Measurements from ENCODE around the gene CTR9.

The CTR9 gene

DNA sequence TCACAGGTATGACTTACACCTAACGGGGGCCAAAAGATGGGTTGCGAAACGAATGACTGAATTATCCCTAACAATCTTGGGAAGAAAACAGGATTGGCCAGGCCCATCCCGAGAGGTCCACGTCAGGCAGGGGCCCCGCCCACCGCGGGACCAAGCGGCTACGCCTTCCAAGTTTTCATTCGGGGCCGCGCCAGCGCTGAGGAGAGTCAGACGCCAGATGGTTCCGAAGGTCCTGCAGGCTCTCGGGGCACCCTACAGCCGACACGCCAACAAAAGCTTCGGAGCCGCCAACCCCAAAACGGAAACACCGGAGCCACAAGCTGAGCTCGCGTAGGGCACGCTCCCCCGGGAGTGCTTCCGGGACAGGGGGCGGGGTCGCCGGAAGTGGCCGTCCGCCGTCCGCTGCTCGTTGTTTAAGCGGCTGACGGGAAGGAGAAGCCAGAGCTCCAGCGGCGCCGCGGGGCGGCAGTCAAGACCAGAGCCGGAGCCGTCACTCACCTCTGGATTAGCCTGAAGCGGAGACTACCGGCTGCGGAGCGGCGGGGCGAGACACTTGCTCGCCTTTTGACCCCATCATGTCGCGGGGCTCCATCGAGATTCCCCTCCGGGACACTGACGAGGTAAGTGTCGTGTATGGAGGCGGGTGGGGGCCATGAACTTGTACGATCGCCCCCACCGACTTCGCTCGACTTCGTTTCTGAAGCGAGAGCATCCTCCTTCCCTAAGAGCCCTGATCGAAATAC lies at the start of gene CTR9:
CTR9 (plus strand) TSS at position 409 of the 743 bp plus-strand sequence; CDS start at position 576, 167 bp downstream.
- DNase-seq (ENCODE audit: low read depth in 3 of 3): peak; percentile 82 to 93 (median 83)

DNA sequence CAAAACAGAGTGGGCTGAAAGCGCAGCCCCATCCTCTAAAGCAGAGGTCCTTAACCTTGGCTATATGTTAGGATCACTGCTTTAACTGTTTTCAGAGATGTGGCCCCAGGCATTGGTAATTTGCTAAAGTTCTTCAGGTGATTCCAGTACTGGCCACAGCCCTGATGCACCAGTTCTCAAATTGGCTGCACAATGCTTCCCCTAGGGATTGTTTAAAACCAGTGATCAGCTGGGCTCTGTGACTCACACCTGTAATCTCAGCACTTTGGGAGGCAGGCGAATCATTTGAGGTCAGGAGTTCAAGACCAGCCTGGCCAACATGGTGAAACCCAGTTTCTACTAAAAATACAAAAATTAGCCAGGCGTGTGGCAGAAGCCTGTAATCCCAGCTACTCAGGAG lies 49.1 kb upstream of the CTR9 start:
- DNase-seq (ENCODE audit: low read depth in 3 of 3): no peak

DNA sequence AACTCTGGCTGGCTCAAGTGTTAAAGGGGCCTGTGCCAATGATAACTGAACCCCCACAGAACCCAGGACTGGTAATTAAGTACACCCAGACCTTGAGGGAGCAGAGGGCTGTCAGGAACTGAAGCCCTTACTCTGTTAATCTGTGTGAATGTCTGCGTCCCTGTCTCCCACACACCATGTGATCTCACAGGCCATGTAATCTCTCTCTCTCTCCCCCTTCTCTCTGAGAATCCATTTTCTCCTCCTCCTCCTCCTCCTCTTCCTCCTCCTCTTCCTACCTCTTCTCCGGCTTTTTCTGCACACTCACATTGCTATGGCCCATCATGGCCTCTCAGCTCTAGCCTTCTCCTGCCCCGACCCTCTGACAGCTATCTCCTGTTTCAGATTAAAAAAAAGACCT lies 42.9 kb upstream of the CTR9 start:
- no peak for DNase-seq (ENCODE audit: low read depth in 3 of 3)

DNA sequence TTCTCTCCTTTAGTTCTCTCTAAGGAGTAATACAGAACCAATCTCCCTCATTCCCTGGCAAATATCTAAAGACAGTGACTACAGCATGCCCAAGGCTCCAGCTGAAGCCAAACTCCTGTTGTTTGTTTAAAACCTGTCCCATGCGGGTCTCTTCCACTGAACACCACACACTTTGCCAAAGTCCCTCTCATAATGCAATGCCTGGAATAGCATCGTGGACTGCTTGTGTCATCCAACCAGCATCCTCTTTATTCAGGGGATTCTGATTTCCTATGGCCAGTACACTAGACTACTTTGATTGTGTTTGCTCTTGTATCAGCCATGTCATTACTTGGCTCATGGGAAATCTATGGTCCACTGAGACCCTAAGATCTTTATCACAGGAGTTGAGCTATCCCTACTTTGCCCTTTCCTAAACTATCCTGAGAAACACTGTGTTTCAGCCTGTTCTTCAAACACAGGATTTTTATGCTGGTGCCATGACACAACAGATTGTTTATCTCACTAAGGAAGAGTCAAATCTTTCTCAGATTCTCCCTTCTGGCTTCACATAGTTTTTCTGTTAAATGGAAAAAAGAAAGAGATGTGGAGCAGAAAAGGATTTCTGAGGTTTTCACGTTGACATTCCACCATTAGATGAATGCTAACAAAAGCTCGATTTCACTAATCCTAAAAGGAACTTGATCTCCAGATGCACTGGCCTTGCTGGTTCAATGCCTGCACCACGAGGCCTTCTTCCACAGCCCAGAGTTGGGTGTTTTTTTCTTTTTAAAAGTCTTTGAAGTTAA lies 41.6 kb upstream of the CTR9 start:
- no peak for DNase-seq (ENCODE audit: low read depth in 3 of 3)

DNA sequence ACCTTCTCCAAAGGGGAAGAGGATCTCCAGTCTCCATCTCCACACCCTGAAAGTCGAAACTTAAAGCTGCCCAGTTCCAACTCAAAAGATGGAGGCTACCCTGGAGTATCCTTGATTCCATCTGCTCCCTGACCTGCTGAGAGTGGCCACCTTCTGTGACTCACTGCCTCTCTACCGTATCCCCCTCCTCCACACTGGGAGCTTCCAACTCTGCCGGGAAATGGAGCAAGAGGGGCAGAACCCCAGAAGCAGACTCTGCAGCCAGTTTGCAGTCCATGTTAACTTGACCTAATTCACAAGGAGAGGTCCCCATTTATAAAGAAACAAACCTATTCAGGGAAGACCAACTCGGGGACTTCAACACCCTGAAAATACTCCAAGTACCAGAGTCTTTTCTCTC lies 35.5 kb upstream of the CTR9 start:
- DNase-seq (ENCODE audit: low read depth in 3 of 3): no peak

DNA sequence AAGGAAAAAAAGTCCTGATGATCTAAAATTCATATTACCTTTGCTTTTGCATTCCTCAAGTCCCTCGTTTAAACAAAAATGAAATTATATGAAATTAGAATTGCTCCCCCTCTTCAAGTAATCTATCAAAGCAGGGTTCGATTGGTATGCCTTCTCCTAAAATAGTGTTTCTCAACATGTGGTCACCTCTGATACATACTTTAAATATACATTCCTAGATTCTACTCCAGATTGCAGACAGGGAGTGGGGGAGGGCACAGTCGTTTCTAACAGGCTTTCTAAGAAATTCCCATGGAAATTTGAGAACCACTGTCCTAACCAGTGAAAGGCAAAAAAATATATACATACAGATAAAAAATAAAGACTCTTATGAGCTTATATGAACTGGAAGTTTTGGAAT lies 34.9 kb upstream of the CTR9 start:
- DNase-seq (ENCODE audit: low read depth in 3 of 3): no peak

DNA sequence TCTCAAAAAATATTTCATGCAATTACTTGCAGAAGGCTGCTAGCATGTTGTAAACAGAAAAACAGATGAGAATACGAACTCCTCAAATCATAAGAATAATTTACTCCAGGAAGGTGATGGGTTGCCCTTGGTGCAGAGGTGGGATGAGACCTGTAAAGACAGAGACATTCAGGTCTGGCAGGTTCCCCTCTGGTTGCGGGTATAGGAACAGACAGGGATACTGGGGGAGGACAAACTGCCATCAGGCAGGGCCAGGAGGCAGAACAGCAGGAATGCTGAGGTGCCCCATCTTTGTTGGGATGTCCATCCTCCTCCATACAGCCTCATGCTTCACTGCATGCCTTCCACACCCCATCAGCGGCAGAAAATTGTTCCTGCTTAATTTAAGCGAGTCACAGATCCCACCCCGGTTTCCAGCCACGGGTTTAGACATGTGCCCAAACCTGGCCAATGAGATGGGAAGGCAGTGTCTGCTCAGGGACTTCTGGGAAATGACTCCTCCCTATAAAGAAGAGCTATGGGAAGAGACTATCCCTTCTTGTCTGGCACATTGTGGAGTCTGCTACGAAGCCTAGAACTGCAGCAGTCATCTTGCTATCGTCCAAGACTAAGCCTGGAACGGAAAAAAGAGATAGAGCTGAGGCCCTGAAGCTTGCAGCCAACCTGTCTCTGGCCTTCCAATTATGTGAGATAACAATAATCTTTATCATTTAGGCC lies 34.3 kb upstream of the CTR9 start:
- no peak for DNase-seq (ENCODE audit: low read depth in 3 of 3)

DNA sequence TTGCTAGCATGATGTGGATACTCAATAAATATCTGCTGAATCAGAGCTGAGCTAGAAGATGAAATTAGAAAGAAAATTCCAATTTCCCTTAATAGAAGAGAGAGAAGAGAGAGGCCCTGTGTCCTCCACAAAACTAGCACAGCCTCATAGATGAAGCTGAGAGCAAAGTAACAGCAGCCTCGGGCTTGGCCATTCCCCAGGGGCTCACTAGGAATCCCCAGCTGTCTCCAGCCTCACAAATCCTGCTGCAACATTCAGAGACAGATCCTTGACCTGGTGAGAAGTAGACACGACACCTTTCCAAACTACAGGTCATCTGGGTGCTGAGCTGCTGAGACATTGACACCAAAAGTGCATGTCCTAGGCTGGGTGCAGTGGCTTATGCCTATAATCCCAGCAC lies 31.4 kb upstream of the CTR9 start:
- DNase-seq (ENCODE audit: low read depth in 3 of 3): no peak

DNA sequence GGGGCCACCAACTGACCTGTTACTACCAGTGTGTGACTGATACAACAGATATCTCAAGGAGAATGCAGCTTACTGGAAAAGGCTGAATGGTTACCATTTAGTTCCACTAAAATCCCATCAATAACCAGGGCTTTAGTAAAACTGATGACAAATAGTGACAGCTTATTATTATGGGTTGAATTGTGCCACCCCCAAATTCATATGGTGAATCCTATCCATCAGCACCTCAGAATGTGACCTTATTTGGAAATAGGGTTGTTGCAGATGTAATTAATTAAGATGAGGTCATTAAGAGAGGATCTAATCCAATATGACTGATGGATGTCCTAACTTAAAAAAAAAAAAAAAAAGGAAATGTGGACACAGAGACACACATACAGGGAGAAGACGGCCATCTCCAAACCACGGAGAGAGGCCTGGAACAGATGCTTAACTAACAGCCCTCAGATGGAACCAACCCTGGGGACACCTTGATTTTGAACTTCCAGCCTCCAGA lies 30.1 kb upstream of the CTR9 start:
- no peak for DNase-seq (ENCODE audit: low read depth in 3 of 3)

DNA sequence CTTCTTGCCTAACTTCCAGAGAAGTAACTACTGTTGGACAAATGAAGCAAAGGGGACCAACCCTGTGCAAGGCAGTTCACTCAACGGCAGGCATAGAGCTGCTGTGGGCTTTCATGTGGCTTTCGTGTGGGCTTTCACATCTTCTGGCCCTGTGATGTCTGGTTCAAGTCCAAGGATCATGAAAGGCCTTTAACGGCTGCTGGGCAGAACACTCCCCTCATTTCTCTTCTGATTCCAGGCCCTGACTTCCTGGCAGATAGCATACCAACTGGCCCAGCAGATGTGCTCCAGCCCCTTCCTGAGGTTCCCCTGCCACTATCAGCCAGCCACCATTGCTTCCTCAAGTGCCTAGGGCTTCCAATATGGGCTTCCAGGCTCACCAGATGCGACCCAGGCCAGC lies 28.7 kb upstream of the CTR9 start:
- no peak for DNase-seq (ENCODE audit: low read depth in 3 of 3)

DNA sequence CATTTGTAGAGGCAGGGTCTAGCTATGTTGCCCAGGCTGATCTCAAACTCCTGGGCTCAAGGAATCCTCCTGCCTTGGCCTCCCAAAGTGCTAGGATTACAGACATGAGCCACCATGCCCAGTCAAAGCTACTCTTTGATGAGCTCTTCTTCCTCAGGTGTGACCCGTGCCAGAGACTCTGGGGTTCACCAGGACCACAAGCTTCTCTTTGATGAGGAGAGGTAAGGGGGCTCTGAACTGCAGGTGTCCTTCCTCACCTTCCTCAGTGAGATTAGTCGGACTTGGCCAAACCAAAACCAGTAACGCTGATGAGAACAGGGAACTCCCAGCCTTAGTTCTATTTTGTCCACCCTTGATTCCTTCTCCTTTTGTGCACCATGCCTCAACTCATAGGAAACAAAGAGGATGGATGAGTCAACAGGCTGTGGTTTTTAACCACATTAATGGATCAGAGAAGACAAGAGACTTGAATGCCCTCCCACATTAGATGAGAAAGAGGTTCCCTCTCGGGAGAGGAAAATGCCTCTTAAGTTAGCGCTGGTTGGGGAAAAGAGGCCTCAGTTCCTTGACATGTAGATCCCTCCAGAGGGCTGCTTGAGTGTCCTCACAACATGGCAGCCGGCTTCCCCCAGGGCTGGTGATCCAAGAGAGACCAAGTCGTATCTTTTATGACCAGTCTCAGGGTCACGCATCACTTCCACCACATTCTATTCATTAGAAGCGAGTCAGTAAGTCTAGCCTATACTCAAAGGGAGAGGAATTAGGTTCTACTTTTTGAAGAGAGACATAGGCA lies 25.7 kb upstream of the CTR9 start:
- peak in 1 of 3 experiments; percentile 14 for DNase-seq (ENCODE audit: low read depth in 3 of 3)

DNA sequence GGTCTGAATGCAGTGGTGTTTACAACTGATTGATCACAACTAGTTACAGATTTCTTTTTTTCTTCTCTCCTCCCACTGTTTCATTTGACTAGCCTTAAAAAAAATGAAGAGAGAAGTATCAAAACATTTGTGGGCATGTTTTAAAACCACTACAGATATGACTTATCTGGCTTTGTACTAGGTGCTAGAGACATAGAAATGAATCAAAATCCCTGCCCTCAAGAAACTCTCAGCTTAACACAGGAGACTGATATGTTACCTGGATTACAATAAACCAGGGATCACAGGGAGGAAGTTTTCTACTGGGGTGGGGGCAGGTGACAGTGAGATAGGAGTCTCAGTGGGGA lies 25.2 kb upstream of the CTR9 start:
- no peak for DNase-seq (ENCODE audit: low read depth in 3 of 3)

DNA sequence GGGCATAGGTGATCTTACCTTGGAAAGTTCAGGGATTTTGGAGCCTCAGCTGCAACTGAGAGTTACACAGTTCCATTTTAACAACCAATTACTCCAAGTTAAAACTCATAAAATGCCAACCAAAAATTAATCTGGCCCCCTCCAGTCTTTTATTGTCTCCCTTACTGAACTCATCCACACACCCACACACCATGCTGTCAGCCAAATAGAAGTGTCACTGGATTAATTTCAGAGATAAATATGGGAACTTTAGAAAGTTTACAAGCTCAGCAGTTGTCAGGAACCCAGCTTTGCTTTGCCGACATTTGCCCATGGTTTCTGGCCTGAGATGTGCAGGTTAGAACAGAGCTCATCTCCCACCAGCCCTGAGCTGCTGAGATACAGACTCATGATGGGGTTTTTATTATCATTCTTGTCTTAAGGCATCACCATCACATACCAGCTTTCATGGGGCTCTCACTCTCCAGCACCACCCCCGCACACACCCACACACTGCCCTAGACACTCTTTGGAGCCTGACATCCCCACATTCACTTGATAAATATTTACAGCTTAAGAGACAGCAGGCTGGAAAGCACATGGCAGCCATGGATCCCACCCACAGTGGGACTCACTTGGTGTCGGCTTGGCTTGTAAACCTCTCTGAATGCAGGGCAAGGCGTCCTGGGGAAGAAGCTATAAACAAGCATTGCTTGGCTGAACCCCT lies 23.7 kb upstream of the CTR9 start:
- no peak for DNase-seq (ENCODE audit: low read depth in 3 of 3)

DNA sequence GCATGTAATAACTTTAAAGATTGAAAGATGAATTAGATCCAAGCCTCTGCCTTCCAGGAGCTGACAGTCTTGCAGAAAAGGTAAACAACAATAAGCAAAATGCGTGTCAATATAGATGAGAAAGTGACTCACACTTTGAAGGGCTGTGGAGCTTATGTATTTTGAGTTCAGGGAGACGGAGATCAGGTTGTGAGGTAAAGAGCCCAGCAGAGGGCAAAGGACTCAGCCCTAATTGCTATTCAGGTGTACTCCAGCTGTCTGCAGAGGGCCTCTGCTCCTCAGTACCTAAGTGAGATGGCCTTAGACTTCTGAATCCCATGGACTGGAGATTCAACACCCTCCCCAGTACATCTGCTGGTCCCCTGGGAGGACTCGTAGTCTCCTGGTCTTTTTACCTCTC lies 22.9 kb upstream of the CTR9 start:
- no peak for DNase-seq (ENCODE audit: low read depth in 3 of 3)

DNA sequence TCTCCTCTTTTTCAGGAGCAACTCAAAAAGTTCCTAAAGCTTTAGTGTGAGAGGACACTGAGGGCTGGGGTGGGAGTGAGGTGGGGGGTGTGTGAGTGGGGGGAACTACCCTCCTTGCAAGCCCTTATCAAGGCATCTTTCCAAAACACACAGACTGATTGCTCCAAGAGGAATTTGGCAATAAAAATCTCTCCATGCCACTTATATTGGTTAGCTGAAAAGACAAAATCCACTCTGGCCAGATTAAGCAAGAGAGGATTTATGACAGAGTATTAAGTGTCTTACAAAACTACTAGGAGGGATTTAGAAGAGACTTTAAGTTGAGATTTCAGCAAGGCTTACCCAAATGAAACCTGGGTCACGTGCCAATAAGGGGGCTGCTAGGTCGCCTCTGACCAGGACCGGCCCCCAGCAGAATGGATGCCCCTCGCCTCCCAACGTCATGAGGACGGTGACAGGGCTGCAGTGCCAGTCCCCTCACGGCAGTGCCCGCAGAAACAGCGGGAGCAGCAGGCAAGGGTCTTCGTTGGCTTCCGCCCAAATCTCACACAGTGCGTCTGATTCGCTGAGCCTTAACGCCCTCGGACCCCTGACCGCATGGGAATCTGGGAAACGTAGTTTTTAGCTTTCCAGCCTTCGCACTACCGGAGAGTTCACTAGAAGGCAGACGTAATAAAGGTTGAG lies 22.1 kb upstream of the CTR9 start:
- no peak for DNase-seq (ENCODE audit: low read depth in 3 of 3)

DNA sequence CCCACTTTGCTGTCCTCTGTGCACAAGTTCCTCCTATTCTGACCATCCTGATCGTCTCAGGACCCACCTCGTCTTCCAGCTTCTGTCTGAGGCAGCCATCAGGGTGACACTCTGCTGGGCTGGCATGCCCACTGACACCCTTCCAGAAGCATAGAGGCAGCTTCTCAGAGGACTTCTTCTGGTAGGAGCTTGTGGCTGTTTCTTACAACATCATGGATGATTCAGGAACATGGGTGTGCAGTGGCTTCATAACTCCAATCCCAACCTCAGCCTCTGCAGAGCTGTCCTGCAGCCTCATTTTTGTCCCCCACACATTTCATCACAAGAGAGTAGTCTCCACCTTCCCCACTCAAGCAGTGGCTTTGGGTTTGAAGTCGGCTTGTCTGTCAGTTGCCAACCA lies 20.9 kb upstream of the CTR9 start:
- no peak for DNase-seq (ENCODE audit: low read depth in 3 of 3)

DNA sequence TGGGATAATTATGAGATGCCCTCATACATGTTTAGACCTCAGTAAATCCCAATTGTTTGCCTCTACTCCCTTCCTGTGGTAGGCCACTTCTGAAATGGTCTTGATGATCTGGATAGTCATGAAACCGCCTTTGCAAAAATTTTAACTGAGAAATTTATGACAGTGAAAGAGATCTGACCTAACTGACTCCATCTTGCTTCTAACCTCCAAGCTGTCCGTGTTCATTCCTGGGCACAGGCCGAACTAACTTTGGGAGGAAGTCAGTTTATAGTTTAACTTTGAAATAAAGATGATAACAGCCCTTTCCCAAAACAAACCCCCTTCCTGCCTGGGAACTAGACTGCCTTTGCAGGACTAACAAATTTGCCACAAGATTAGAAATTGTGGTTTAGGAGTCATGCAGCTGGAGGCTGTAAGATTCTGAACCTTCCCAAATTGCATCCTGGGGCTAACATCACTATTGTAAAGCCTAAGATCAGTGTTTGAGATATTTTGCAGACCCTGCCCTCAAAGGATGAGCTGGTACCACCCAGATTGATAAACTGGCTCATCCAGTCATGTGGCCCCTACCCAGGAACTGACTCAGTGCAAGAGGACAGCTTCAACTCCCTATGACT lies 19.9 kb upstream of the CTR9 start:
- no peak for DNase-seq (ENCODE audit: low read depth in 3 of 3)

DNA sequence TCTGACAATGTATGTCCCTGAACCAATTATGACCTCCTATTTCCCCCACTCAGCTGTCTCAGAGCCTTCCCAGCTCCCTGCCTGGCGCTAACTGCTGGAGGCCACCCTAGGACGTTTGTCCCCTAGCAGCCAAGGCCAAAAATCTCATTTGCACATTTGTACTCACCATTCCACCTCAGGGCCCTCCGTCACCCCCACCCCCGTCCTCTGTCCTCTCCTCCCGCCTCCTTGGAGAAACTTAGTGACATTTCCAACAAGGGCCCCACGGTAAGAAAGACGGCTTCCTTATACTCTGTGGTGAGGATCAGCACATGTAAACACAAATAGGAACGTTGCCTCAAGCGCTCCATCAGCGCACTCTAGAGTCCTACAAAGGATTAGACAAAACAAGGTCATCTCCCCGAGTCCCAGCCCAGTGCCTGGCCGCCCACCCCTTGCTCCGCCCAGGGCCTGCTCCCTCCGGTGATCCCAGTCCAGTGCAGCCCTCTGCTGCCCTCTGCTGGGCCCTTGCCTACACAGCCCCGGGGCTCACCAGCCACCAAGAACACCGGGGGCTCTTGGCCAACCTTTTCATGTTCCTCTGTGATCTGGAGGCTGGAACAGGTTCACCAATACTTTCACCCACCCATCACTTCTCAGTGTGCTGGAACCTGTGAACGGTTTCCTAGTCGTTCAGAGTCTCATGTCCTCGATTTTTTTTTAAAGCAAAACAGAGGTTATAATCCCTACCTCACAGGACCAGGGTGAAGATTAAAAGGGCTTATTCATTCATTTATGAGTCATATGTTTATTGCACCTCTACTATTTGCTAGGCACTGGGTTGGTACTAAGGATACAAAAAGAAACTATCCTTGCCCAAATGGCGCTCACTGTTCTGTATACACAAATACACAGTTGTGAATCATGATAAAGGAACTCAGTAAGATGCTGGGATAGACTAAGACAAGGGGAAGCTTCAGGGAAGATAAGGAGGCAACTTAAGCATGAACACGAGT lies 15.3 kb upstream of the CTR9 start:
- DNase-seq (ENCODE audit: low read depth in 3 of 3): peak; percentile 79 to 88 (median 84)
